IPS-20b (cell line): ENCODE results near the gene SPINK4.

Experiments used
- H3K27ac ChIP-seq: one replicate; pipeline ENCODE4 v1.5.1; 2013; ENCODE audit warnings: low read length
- H3K27me3 ChIP-seq: 2 replicates; pipeline ENCODE4 v1.6.1; 2013; ENCODE audit warnings: mild to moderate bottlenecking, low read length, inconsistent platforms; ENCODE audit not compliant: insufficient read depth
- H3K36me3 ChIP-seq: 2 replicates; pipeline ENCODE4 v1.6.1; 2013; ENCODE audit warnings: low read depth, mild to moderate bottlenecking, inconsistent platforms, low read length, moderate library complexity; ENCODE audit not compliant: insufficient read depth
- H3K4me1 ChIP-seq: 2 replicates; pipeline ENCODE4 v1.6.1; 2013; ENCODE audit warnings: mild to moderate bottlenecking, control low read depth, inconsistent platforms, low read length, moderate library complexity; ENCODE audit not compliant: insufficient read depth
- H3K4me3 ChIP-seq: 2 replicates; pipeline ENCODE4 v1.5.1; 2013; ENCODE audit warnings: mild to moderate bottlenecking, low read length, inconsistent platforms
- H3K9ac ChIP-seq: 2 replicates; pipeline ENCODE4 v1.6.1; 2013; ENCODE audit warnings: low read depth, mild to moderate bottlenecking, inconsistent platforms, low read length, moderate library complexity
- H3K9me3 ChIP-seq: 2 replicates; pipeline ENCODE4 v1.6.1; 2013; ENCODE audit warnings: mild to moderate bottlenecking, low read depth, low read length, inconsistent platforms; ENCODE audit not compliant: insufficient read depth

SPINK4 gene

DNA sequence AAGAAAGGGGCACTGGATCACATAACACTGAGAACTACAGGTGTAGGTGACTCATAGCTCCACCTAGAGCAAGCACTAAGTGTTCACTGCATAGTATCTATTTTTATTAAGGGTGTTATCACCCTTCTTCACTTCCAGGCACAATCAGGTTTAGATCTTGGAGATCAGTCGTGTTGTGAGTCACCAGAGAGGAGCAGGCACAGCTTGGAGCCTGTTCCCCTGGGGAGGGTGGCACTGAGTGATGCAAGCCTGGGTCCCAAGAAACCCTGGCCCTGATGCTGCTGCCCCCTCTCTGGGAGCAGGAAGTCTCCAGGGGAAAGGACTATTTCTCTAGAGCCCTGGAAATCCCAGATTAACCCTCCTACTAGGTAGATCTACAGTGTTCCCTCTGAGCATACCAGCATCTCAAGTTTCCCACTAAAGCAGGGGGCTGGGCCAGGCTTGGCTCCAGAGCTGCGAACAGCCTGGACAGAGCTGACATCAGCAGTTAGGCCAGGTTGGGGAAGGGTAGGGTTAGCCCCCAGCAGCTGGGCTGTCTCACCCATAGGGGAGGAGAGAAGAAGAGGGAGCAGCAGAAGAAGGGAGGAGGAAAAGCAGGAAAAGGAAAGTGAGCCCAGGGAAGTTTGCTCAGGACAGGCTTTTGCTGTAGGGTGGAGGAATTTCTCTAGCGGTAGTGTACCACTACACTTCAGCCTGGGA, 28.1 kb upstream of the SPINK4 start:
- no peak overlapping the region for H3K4me3 ChIP-seq
- no peaks in the 10 kb centered on the region for H3K36me3 ChIP-seq
- H3K27me3 ChIP-seq, result peaks cover 5% of the 10 kb centered on the region; the same call in 1 of the 2 replicates
- H3K9me3 ChIP-seq, result no peaks in the 10 kb centered on the region
- H3K27ac ChIP-seq, result no peak overlapping the region
- no peak overlapping the region for H3K9ac ChIP-seq
- no peaks in the 10 kb centered on the region for H3K4me1 ChIP-seq

DNA sequence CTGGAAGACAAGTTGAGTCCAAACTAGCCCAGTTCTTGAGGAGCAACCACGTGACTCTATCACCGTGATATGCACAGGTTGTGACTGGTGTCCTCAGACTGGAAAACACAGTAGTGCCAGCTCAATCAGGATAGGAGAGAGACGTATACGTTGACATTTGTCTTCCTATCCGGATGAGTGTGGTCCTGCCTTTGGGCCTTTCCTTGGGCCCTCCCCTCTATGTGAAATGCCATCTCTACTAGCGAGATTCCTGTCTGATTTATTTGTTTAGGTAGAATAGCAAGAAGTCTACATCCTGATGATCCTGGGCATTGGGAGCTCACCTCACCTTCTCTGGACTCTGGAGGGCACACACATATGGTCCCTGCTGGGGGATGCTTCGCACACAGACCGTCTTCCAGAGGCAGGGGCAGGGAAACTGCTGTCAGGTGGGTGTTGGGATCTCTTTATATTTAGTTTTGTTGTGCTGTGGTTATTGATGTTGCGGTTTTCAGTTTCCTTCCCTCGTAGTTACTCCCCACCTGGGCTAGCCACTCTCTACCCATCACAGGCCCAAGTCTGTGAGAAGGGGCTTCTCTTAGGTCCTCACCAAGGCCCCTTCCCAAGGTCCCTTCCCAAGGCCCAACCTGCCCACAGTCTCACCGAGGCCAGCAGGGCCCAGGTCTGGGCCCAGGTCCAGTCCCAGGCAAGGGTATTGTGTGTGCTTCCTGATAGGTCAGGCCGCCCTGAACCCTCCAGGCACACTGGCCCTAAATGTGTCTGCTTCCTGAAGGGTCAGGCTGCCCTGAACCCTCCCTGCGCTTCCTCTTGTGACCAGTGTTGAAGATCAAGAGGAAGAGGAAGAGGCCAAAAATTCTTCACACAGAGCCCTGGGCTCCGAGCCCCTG, 19.0 kb upstream of the SPINK4 start:
- Histone ChIP-seq H3K4me1 (no peaks in the 10 kb centered on the region), H3K36me3 (no peaks in the 10 kb centered on the region), H3K27ac (no peak overlapping the region), H3K4me3 (no peak overlapping the region), H3K9ac (no peak overlapping the region), H3K27me3 (peaks cover 5% of the 10 kb centered on the region; the same call in 1 of the 2 replicates), H3K9me3 (no peaks in the 10 kb centered on the region)

DNA sequence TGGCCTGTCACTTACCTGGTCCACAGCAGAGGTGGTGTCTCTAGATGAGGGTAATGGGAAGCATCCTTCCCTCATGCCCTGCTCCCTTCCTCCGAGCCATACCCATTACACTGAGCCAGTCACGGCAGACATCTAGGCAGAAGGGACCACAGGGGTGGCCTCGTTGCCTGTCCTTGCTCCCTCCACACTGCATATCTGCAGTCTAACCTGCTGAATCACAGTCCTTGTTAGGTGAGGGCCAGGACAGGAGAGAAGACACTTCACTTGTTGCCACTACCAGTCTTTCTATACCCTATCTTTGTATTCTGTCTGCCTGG, 18.4 kb upstream of the SPINK4 start:
- no peaks in the 10 kb centered on the region for H3K9me3 ChIP-seq
- H3K4me3 ChIP-seq, result no peak overlapping the region
- H3K36me3 ChIP-seq, result no peaks in the 10 kb centered on the region
- 0 out of 2 replicates have a peak, but pooled peaks cover under 1% of the 10 kb centered on the region for H3K27me3 ChIP-seq
- no peak overlapping the region for H3K9ac ChIP-seq
- no peaks in the 10 kb centered on the region for H3K4me1 ChIP-seq
- no peak overlapping the region for H3K27ac ChIP-seq

DNA sequence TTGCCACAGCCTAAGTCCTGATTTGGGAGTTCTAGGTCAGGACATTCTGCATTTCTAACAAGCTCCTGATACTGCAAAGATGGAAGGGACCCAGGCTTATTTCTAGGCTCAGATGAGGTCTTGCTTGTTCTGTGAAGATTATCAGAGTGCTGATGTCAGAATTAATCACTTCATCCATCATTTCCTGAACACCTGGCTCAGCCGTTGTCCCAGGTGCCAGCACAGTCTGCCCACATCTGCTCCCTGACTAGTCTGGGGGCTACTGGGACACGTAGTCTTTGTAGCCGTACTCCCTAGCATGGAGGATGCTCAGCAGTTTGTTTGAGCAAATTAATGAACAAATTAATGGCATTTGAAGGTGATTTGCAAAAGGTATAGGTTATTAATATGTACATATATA, 17.9 kb upstream of the SPINK4 start:
- H3K4me1 ChIP-seq, result no peaks in the 10 kb centered on the region
- no peaks in the 10 kb centered on the region for H3K9me3 ChIP-seq
- H3K36me3 ChIP-seq, result no peaks in the 10 kb centered on the region
- no peak overlapping the region for H3K4me3 ChIP-seq
- H3K27me3 ChIP-seq, result no peaks in the 10 kb centered on the region
- no peak overlapping the region for H3K9ac ChIP-seq
- H3K27ac ChIP-seq, result no peak overlapping the region

DNA sequence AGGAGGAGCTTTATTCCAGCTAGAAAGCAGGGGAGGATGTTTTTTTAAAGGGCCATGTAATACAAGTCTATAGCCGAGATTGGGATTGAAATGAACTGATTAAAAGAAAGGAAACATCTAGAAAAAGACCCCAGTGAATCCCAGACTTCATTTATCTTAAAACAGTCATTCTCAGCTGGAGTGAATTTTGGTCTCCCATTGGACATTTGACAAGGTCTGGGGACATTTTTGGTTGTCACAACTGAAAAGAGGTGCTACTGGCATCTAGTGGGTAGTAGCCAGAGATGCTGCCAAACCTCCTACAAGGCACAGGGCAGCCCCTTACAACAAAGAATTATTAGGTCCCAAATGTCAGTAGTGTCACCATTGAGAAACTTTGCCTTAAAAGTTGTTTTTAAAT, 16.3 kb upstream of the SPINK4 start:
- H3K36me3 ChIP-seq, result no peaks in the 10 kb centered on the region
- no peaks in the 10 kb centered on the region for H3K27me3 ChIP-seq
- no peaks in the 10 kb centered on the region for H3K9me3 ChIP-seq
- H3K9ac ChIP-seq, result no peak overlapping the region
- H3K4me1 ChIP-seq, result no peaks in the 10 kb centered on the region
- no peak overlapping the region for H3K4me3 ChIP-seq
- no peak overlapping the region for H3K27ac ChIP-seq

DNA sequence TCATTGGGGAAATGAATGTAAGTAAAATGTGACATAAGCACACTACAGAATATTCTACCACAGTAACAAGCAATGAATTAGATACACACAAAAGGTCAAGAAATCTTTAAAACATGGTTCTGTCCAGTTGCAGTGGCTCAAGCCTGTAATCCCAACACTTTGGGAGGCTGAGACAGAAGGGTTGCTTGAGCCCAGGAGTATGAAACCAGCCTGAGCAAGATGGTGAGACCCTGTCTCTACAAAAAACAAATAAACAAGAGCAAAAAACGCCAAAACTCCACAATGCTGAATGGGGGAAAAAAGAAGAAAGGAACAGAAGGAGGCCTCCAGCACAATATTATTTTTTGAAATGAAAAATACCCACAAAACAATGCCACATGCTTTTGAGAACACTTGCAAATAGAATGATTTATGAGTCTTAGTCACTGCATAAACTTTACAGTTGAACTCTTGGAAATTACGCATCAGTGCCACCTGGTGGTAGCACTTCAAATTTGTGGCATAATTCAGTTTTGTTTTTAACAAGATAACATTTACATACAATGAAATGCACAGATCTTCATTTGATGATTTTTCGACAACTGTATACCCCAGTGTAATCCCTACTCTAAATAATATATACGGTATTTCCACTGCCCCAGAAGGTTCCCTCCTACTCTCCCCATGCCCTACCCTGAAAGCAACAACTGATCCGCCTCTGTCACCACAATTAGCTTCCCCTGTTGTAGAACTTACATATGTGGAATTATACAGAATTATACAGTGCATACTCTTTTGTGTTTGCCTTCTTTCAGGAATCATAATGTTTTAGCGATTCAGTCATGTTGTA, 14.4 kb upstream of the SPINK4 start:
- no peak overlapping the region for H3K27ac ChIP-seq
- no peak overlapping the region for H3K4me3 ChIP-seq
- no peaks in the 10 kb centered on the region for H3K36me3 ChIP-seq
- no peaks in the 10 kb centered on the region for H3K4me1 ChIP-seq
- H3K9ac ChIP-seq, result no peak overlapping the region
- no peaks in the 10 kb centered on the region for H3K9me3 ChIP-seq
- H3K27me3 ChIP-seq, result no peaks in the 10 kb centered on the region

DNA sequence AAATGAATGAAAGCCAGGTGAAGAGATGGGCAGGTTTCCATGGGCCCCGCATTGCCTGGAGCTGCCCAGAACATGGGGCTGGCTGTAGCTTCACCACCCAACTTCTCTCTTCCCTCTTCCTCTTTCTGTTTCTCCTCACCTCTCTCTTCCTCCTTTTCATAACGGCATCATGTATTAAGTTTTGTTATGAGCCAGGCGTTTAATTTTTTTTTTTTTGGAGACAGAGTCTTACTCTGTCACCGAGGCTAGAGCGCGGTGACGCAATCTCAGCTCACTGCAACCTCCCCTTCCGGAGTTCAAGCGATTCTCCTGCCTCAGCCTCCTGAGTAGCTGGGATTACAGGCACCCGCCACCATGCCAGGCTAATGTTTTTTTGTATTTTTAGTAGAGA, 13.0 kb upstream of the SPINK4 start:
- H3K27me3 ChIP-seq, result no peaks in the 10 kb centered on the region
- no peak overlapping the region for H3K27ac ChIP-seq
- no peak overlapping the region for H3K9ac ChIP-seq
- H3K9me3 ChIP-seq, result no peaks in the 10 kb centered on the region
- no peaks in the 10 kb centered on the region for H3K4me1 ChIP-seq
- H3K36me3 ChIP-seq, result no peaks in the 10 kb centered on the region
- H3K4me3 ChIP-seq, result no peak overlapping the region

DNA sequence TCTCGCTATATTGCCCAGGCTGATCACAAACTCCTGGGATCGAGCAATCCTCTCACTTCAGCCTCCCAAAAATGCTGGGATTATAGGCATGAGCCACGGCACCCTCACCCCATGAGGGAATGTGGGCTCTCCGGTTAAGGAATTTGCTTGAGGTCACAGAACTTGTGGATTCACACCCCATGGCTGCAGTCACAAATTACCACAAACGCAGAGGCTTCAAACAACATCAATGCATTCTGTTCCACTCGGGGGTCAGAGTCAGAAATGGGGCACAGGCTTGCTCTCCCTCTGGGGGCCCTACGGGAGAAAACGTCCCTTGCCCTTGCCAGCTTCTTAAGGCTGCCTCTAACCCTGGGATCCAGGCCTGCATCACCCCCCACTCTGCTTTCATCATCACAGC, 12.2 kb upstream of the SPINK4 start:
- no peaks in the 10 kb centered on the region for H3K4me1 ChIP-seq
- H3K9me3 ChIP-seq, result no peaks in the 10 kb centered on the region
- no peaks in the 10 kb centered on the region for H3K36me3 ChIP-seq
- H3K4me3 ChIP-seq, result no peak overlapping the region
- no peaks in the 10 kb centered on the region for H3K27me3 ChIP-seq
- H3K27ac ChIP-seq, result no peak overlapping the region
- H3K9ac ChIP-seq, result no peak overlapping the region

DNA sequence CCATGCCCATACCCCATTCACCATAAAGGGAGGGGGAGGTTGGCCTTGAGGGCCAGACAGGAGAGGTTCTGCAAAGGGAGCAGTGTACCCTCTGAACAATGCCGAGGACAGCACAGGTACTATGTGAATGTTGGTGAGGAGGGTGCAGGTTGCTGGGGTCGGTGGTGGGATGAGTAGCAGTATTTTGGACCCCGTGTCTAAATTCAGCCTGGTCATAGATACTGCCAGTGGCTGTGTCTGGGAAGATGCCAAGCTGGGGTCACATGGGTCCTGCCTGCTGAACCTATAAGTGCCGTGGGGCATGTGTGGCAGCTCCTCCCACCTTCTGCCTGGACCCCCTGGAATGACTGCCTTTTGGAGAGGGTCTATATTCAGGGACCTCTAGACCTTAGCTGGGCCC, 11.4 kb upstream of the SPINK4 start:
- Histone ChIP-seq H3K4me1 (no peaks in the 10 kb centered on the region), H3K27ac (no peak overlapping the region), H3K9me3 (no peaks in the 10 kb centered on the region), H3K4me3 (no peak overlapping the region), H3K27me3 (no peaks in the 10 kb centered on the region; the same call in 1 of the 2 replicates), H3K36me3 (no peaks in the 10 kb centered on the region), H3K9ac (no peak overlapping the region)

DNA sequence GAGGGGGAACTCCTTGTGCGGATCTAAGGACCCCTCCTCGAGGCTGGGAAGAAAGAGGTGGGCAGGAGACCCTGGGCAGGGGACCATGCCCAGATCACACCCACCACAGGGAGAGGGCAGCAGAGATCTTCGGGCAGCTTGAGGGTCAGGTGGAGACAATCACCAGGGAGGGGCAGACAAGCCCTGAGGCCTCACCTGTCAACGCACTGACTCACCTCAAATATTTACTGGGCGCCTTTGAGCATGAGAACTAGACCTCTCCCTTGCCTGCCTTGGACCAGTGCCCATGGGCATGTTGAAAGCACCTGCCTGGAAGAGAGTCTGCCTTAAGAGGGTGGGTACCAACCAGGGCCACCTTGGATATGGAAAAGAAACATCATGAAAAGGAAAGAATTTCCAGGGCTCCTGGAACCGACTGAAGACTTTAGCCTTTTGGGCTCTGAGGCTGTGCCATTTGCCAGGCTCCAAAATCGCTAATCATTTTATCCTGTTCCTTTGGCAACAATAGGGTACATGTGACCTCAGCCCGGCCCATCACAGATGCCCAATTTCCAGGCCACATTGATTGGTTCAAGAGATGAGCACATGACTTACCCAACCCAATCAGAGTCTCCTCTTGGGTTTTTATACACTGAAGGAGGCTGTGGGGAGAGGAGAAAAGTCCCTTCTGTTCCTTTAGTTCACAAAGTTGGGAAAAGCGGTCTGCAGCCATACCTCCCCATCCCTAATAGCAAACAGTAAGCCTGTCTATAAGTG, 10.4 kb upstream of the SPINK4 start:
- no peaks in the 10 kb centered on the region for H3K9me3 ChIP-seq
- no peak overlapping the region for H3K9ac ChIP-seq
- no peaks in the 10 kb centered on the region for H3K36me3 ChIP-seq
- H3K4me1 ChIP-seq, result no peaks in the 10 kb centered on the region
- no peak overlapping the region for H3K27ac ChIP-seq
- peaks cover 5% of the 10 kb centered on the region for H3K27me3 ChIP-seq
- no peak overlapping the region for H3K4me3 ChIP-seq
